A673 (cell line): ENCODE data around the gene RTP4. TPM values are rescaled to one million over a fixed set of nuclear protein-coding genes. Genes with fewer than 3 reads are reported as not detected.

Source experiments
- BruUV-seq: library from RNA; stranded (reverse); fragments of 400-500 nt; replicated peaks from 2 replicates; lab custom pipeline; 2021; lab: Mats Ljungman, UMichigan
- CTCF ChIA-PET: fragments of 300-600 bp; sonication (Branson Sonifier 250); formaldehyde crosslinking; loops from one replicate; lab custom pipeline; 2022; ENCODE audit warnings: antibody characterized with exemption; lab: Charles Lee
- POLR2A ChIA-PET: fragments of 300-600 bp; sonication (Branson Sonifier 250); formaldehyde crosslinking; loops from one replicate; lab custom pipeline; 2022; ENCODE audit warnings: antibody characterized with exemption; ENCODE audit not compliant: low non-redundant PET; lab: Charles Lee
- DNase-seq: peaks from one replicate; pipeline ENCODE4 v3.0.0-alpha.2; 2015; ENCODE audit warnings: low spot score
- H3K27ac ChIP-seq: fragments of 200-600 bp; sonication (generic); 2 replicates; pipeline ENCODE4 v1.5.1; 2016; ENCODE audit warnings: mixed run types, low read depth, mild to moderate bottlenecking, mixed read lengths, antibody characterized with exemption, low read length; ENCODE audit not compliant: poor library complexity, severe bottlenecking
- H3K27me3 ChIP-seq: fragments of 200-600 bp; sonication (generic); replicated peaks from 2 replicates; pipeline ENCODE4 v1.6.1; 2017; ENCODE audit warnings: mixed run types, low read depth, mild to moderate bottlenecking, mixed read lengths, antibody characterized with exemption, low read length; ENCODE audit not compliant: insufficient read depth, poor library complexity
- H3K36me3 ChIP-seq: fragments of 200-600 bp; sonication (generic); 2 replicates; pipeline ENCODE4 v1.6.1; 2016; ENCODE audit warnings: mixed run types, mild to moderate bottlenecking, mixed read lengths, antibody characterized with exemption, low read length; ENCODE audit not compliant: insufficient read depth, poor library complexity, severe bottlenecking
- H3K4me1 ChIP-seq: fragments of 200-600 bp; sonication (generic); 2 replicates; pipeline ENCODE4 v1.6.1; 2017; ENCODE audit warnings: mixed run types, mild to moderate bottlenecking, mixed read lengths, antibody characterized with exemption, low read length; ENCODE audit not compliant: insufficient read depth, poor library complexity, severe bottlenecking
- H3K4me3 ChIP-seq: fragments of 200-600 bp; sonication (generic); 2 replicates; pipeline ENCODE4 v1.5.1; 2016; ENCODE audit warnings: low read depth, mixed run types, mild to moderate bottlenecking, mixed read lengths, low read length; ENCODE audit not compliant: poor library complexity, severe bottlenecking
- H3K9me3 ChIP-seq: fragments of 200-600 bp; sonication (generic); 2 replicates; pipeline ENCODE4 v1.6.1; 2016; ENCODE audit warnings: mixed run types, low read depth, mild to moderate bottlenecking, mixed read lengths, antibody characterized with exemption, low read length; ENCODE audit not compliant: poor library complexity, severe bottlenecking
- EZH2 ChIP-seq: fragments of 200-600 bp; sonication (generic); IDR thresholded peaks from 2 replicates; pipeline ENCODE4 v1.6.1; 2017; ENCODE audit warnings: borderline replicate concordance, low read depth, mild to moderate bottlenecking, mixed read lengths, antibody characterized with exemption, low read length; ENCODE audit not compliant: poor library complexity, severe bottlenecking
- intact Hi-C: fragments of 100-400 bp; cut with micrococcal nuclease; formaldehyde crosslinking; loops from one replicate; pipeline ENCODE4 v1.10.0; 2022; ENCODE audit not compliant: unreplicated experiment
- total RNA-seq: library from RNA; stranded (reverse); gene quantifications from 2 replicates; pipeline ENCODE4 v1.2.3, GENCODE V29; 2021
- TF ChIP-seq, protein P1 (sequence below): fragments of 300-800, 200-600 bp; sonication (generic); conservative IDR thresholded peaks from 2 replicates; pipeline ENCODE4 v1.5.1; 2017; ENCODE audit warnings: low read depth, mild to moderate bottlenecking, antibody characterized with exemption, low read length, moderate library complexity, mixed read lengths

The RTP4 gene
- total RNA-seq, 1 experiment from 2014 or later = not detected

DNA sequence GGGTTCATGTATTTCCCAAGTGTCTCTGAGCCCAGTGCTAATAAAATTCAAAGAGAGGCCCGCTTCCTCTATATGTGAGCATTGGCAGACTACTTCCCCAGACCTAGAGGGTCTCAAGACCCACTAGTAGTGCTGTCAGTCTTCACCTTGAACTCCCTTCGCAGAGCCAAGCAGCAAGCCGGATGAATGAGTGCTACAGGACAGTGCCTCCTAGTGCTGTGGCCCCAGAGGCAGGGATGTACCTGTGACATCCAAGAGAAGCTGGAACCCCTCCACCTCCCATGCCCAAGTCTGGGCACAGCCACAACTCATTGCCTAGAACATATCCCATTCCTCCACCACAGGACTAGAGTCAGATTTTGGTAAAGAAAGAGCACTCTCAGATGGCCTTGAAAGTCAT, 39.5 kb upstream of the RTP4 start:
- TF ChIP-seq EZH2 = no peak
- TF ChIP-seq, protein P1, sequence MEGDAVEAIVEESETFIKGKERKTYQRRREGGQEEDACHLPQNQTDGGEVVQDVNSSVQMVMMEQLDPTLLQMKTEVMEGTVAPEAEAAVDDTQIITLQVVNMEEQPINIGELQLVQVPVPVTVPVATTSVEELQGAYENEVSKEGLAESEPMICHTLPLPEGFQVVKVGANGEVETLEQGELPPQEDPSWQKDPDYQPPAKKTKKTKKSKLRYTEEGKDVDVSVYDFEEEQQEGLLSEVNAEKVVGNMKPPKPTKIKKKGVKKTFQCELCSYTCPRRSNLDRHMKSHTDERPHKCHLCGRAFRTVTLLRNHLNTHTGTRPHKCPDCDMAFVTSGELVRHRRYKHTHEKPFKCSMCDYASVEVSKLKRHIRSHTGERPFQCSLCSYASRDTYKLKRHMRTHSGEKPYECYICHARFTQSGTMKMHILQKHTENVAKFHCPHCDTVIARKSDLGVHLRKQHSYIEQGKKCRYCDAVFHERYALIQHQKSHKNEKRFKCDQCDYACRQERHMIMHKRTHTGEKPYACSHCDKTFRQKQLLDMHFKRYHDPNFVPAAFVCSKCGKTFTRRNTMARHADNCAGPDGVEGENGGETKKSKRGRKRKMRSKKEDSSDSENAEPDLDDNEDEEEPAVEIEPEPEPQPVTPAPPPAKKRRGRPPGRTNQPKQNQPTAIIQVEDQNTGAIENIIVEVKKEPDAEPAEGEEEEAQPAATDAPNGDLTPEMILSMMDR = no peak
- H3K27ac ChIP-seq = no peak overlapping the region
- ChIA-PET CTCF (no interaction called here), POLR2A (no interaction called here)
- no TSS peak for BruUV-seq
- H3K4me3 ChIP-seq = no peak overlapping the region
- no peaks in the 10 kb centered on the region for H3K27me3 ChIP-seq
- intact Hi-C loops = no loop called here
- no peaks in the 10 kb centered on the region for H3K36me3 ChIP-seq
- no peaks in the 10 kb centered on the region for H3K4me1 ChIP-seq
- H3K9me3 ChIP-seq = no peaks in the 10 kb centered on the region
- DNase-seq = no peak

DNA sequence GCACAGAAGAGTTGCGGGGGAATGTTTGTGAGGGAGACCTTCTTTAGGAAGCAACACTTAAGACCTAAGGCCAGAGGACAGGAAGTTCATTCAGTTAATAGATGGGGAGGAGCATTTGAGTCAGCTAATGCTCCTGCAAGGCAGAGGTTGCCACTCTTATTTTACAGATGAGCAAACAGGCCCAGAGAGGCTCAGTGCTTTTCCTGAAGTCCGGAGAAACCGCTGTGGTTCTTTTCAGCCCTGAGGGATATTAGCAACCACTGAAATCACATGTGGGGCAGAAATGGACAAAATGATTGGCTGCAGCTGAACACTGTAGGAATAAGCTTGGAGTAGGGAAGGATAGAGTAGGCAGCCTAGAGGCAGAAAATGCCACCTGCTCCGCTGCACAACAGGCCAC, 33.3 kb upstream of the RTP4 start:
- Histone ChIP-seq H3K27me3 (no peaks in the 10 kb centered on the region), H3K36me3 (no peaks in the 10 kb centered on the region), H3K27ac (no peak overlapping the region), H3K4me1 (no peaks in the 10 kb centered on the region), H3K9me3 (no peaks in the 10 kb centered on the region), H3K4me3 (no peak overlapping the region)
- ChIA-PET CTCF (no interaction called here), POLR2A (no interaction called here)
- TF ChIP-seq, protein P1 = no peak
- no peak for TF ChIP-seq EZH2
- BruUV-seq = no TSS peak
- intact Hi-C loops = no loop called here
- no peak for DNase-seq

DNA sequence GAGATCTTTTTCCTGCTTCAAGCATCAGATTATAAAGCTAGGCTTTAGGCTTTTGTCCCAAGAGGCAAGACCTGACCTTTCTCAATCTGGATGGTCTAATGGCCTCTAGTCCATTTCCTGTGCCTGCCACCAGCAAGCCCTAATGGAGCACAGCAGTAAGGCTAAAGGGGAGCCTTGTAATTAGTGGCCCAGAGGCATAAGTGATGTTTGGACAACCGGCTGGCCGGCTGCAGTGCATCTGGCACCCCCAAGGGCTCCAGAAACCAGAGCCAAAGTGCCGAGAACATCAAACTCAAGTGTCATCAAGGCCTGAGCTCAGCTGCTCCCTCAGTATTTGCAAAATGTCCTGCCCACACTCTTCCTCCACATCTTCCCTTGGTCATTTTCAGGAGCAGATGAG, 31.9 kb upstream of the RTP4 start:
- H3K4me3 ChIP-seq = no peak overlapping the region
- ChIA-PET CTCF (no interaction called here), POLR2A (interaction anchor here (0.6 kb wide), 1 partner anchor 112 kb away, joined by 3 read pairs; no protein-coding TSS in a partner anchor)
- H3K36me3 ChIP-seq = no peaks in the 10 kb centered on the region
- no peaks in the 10 kb centered on the region for H3K4me1 ChIP-seq
- intact Hi-C loops = no loop called here
- no peaks in the 10 kb centered on the region for H3K9me3 ChIP-seq
- no peak for DNase-seq
- TF ChIP-seq, protein P1 = no peak
- no peak for TF ChIP-seq EZH2
- H3K27ac ChIP-seq = no peak overlapping the region
- BruUV-seq = no TSS peak
- H3K27me3 ChIP-seq = no peaks in the 10 kb centered on the region
